Vagina (tissue), 2 donors: Measurements from ENCODE around the gene ITGA6. TPM values are rescaled to one million over a fixed set of nuclear protein-coding genes. Genes with fewer than 3 reads are reported as not detected.

Source experiments
- DNase-seq, 2 donors: peaks; one replicate each; pipeline ENCODE4 v3.0.0-alpha.2; 2017; ENCODE audit errors: extremely low spot score in 2 of 2
- H3K27ac ChIP-seq: fragments of 200-600 bp; sonication (generic); one replicate; pipeline ENCODE4 v1.5.1; 2019
- H3K27me3 ChIP-seq: fragments of 200-600 bp; sonication (generic); one replicate; pipeline ENCODE4 v1.5.1; 2019
- H3K36me3 ChIP-seq, 2 donors: fragments of 200-600 bp; sonication (generic); one replicate each; pipeline ENCODE4 v1.5.1; 2017 to 2019
- H3K4me1 ChIP-seq: fragments of 200-600 bp; sonication (generic); one replicate; pipeline ENCODE4 v1.5.1; 2019
- H3K4me3 ChIP-seq, 2 donors: fragments of 200-600 bp; sonication (generic); 1 replicate in 1 of 2; 2 replicates in 1 of 2; pipeline ENCODE4 v1.5.1; 2016 to 2019
- H3K9me3 ChIP-seq: fragments of 200-600 bp; sonication (generic); one replicate; pipeline ENCODE4 v1.5.1; 2019
- POLR2A ChIP-seq, 2 donors: fragments of 450-650 bp; IDR thresholded peaks; one replicate each; pipeline ENCODE4 v1.6.1; 2017; ENCODE audit warnings: antibody characterized with exemption in 2 of 2, mild to moderate bottlenecking in 2 of 2, moderate library complexity in 2 of 2
- POLR2AphosphoS5 ChIP-seq, 2 donors: sonication (generic); formaldehyde crosslinking; IDR thresholded peaks; one replicate each; pipeline ENCODE4 v1.9.0; 2017; ENCODE audit warnings: antibody characterized with exemption in 2 of 2, mild to moderate bottlenecking in 2 of 2, low read depth in 1 of 2; ENCODE audit not compliant: insufficient read depth in 1 of 2
- intact Hi-C: fragments of 100-400 bp; cut with DNase I; formaldehyde crosslinking; loops from one replicate; pipeline ENCODE4 v1.15.1; 2023
- total RNA-seq: library from RNA; depleted of rRNA; stranded (reverse); fragments of >200 nt; gene quantifications from one replicate; pipeline ENCODE4 v1.2.3, GENCODE V29; 2016
- TF ChIP-seq, protein P1 (sequence below), 3 experiments: fragments of 450-650 bp in 2 of 3; fragments of 200-600 bp in 1 of 3; sonication (generic) in 1 of 3; IDR thresholded peaks; one replicate each; pipeline ENCODE4 v1.5.1; 2017 to 2019; ENCODE audit warnings: antibody characterized with exemption in 3 of 3, mild to moderate bottlenecking in 2 of 3, moderate library complexity in 2 of 3

Gene ITGA6
- total RNA-seq, 1 donor from 2014 or later = 82.3 TPM

GRCh38 chr2:172426635-172427255, 641 bp upstream of the ITGA6 start:
- DNase-seq = no peak
- H3K4me1 ChIP-seq = peaks cover 38% of the 10 kb centered on the region
- H3K9me3 ChIP-seq = no peaks in the 10 kb centered on the region
- intact Hi-C loops = no loop called here
- no peaks in the 10 kb centered on the region for H3K36me3 ChIP-seq
- TF ChIP-seq POLR2A (IDR thresholded peaks at IDR 0.05) = no peak
- TF ChIP-seq POLR2AphosphoS5 (IDR thresholded peaks at IDR 0.05; ENCODE audit: insufficient read depth in 1 of 2, low read depth in 1 of 2) = no peak
- TF ChIP-seq, protein P1, sequence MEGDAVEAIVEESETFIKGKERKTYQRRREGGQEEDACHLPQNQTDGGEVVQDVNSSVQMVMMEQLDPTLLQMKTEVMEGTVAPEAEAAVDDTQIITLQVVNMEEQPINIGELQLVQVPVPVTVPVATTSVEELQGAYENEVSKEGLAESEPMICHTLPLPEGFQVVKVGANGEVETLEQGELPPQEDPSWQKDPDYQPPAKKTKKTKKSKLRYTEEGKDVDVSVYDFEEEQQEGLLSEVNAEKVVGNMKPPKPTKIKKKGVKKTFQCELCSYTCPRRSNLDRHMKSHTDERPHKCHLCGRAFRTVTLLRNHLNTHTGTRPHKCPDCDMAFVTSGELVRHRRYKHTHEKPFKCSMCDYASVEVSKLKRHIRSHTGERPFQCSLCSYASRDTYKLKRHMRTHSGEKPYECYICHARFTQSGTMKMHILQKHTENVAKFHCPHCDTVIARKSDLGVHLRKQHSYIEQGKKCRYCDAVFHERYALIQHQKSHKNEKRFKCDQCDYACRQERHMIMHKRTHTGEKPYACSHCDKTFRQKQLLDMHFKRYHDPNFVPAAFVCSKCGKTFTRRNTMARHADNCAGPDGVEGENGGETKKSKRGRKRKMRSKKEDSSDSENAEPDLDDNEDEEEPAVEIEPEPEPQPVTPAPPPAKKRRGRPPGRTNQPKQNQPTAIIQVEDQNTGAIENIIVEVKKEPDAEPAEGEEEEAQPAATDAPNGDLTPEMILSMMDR (IDR thresholded peaks at IDR 0.05) = no peak
- H3K4me3 ChIP-seq = peak overlapping the region; percentile 79 to 81
- H3K27ac ChIP-seq = peak overlapping the region; percentile 85
- H3K27me3 ChIP-seq = no peaks in the 10 kb centered on the region

DNA sequence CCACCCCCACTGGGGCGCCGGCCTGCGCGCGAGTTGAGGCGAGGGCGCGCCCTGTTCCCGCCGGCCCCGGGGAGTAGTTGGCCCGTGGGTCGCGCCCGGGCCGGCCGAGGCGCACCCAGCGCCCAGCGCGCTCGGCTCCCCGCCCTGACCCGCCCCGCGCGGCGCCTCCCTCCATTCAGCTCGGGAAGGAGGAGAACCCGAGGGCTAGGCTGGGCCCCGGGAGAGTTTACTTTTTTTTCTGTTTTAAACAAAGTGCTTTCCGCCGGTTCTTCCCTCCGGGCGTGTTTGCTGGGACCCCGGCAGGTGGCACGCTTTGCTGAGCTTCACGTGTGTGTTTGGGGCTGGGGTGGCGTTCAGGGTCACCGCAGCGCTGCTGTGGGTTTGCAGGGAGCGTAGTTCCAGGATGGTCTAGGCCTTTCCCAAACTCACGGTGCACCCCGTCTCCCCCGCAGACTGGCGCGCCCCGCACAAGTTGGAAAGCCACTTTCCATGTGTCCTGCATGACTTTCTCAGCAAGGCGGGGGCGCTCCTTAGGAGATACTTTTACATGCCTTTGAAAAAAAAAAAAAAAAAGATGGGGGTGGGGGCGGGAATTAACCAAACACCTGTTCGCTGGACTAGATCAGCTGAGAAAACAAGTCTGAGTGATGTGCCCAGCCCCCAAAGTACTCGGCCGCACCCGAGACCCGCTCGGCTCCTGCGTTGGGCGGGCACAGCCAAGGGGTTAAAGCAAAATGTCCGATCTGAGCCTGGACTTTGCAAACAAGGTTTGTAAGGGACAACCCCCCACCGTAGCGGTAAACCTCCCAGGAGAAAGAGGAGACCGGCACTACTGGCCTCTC, 825 bp downstream of the ITGA6 start:
- Histone ChIP-seq H3K9me3 (no peaks in the 10 kb centered on the region), H3K36me3 (no peaks in the 10 kb centered on the region), H3K4me3 (peak overlapping the region; percentile 79 to 81), H3K27ac (peak overlapping the region; percentile 85), H3K4me1 (peaks cover 49% of the 10 kb centered on the region), H3K27me3 (no peaks in the 10 kb centered on the region)
- intact Hi-C loops = no loop called here
- no peak for DNase-seq
- TF ChIP-seq, protein P1 (IDR thresholded peaks at IDR 0.05) = no peak

DNA sequence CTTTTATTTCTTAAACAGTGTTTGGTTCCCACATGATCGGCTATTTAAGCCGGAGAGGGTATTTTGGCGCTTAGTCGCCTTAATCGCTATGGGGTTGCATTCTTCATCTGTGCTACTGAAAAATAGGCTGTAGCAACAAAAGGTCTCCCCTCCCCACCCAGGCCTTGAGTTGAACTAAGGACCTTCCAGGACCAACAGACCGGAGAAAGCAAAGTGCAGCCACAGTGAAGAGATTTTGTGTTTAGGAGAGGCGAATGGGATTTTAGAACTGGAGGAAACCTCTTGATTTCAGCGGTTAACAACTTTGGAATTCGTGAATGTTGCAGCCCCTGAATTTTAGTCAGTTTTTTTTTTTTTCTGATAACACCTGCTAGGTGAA, 1.4 kb downstream of the ITGA6 start:
- Histone ChIP-seq H3K36me3 (no peaks in the 10 kb centered on the region), H3K4me1 (peaks cover 49% of the 10 kb centered on the region), H3K27me3 (no peaks in the 10 kb centered on the region), H3K27ac (peak overlapping the region; percentile 85), H3K4me3 (peak overlapping the region; percentile 79 to 81), H3K9me3 (no peaks in the 10 kb centered on the region)
- intact Hi-C loops = no loop called here
- DNase-seq = no peak
- TF ChIP-seq POLR2A (IDR thresholded peaks at IDR 0.05) = no peak

DNA sequence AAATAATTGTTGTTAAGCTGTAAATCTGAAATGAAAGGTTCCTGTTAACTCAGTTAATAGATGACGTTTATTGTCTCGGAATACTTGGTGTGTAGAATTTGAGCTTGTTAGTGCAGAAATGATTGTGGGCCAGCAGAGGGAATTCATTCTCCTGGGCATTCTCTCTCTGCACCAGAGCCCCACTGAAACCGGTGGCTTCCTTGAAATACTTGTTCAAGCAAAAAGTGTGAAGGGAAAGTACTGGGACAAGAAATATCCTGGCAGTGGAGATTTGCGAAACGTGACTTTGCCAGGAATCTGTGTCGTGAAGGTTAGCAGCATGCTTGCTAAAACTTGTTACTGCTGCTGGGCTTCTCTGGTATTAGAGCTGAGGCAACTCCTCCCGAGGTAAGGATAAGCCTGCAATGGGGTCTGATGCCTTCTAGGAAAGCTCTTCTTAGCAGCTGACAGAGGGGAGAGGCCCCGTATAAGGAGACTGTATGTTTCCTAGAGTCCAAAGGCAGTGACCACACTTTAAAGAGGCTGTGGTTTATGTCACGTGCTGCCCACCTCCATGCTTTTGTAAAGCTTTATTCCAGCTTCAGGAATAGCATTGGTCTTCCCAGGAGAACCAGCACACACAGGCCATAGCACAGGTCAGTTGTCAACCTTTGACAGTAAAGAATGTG, 2.0 kb downstream of the ITGA6 start:
- Histone ChIP-seq H3K4me3 (peak overlapping the region; percentile 79 to 81), H3K27ac (peak overlapping the region; percentile 85), H3K4me1 (peaks cover 53% of the 10 kb centered on the region), H3K9me3 (no peaks in the 10 kb centered on the region), H3K27me3 (no peaks in the 10 kb centered on the region), H3K36me3 (no peaks in the 10 kb centered on the region)
- no peak for DNase-seq
- intact Hi-C loops = no loop called here
- TF ChIP-seq POLR2AphosphoS5 (IDR thresholded peaks at IDR 0.05; ENCODE audit: insufficient read depth in 1 of 2, low read depth in 1 of 2) (no peak), POLR2A (IDR thresholded peaks at IDR 0.05) (no peak)
- TF ChIP-seq, protein P1 (IDR thresholded peaks at IDR 0.05) = no peak

DNA sequence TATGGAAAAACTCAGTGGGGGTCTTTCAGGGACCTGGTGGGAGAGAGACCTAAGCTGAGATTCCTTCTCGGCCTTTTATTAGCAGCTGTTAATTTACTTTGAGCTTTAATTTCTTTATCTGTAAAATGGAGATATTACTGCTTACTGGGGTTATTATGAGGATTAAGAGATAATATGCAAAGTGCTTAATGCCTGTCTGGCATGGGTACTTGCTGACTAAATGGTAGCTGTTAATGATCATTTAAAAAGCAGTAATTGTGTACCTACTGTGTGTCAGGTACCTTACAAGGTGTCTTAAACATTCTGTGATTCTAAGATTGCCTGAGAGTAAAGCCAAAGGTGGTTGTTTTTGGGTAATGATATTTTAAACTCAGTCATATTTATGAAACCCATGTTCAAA, 2.6 kb downstream of the ITGA6 start:
- Histone ChIP-seq H3K27me3 (no peaks in the 10 kb centered on the region), H3K27ac (peak overlapping the region; percentile 85), H3K9me3 (no peaks in the 10 kb centered on the region), H3K4me1 (peaks cover 59% of the 10 kb centered on the region), H3K4me3 (peak overlapping the region; percentile 79 to 81), H3K36me3 (no peaks in the 10 kb centered on the region)
- intact Hi-C loops = no loop called here
- DNase-seq = no peak
- TF ChIP-seq, protein P1 (IDR thresholded peaks at IDR 0.05) = no peak
- TF ChIP-seq POLR2A (IDR thresholded peaks at IDR 0.05) (no peak), POLR2AphosphoS5 (IDR thresholded peaks at IDR 0.05; ENCODE audit: insufficient read depth in 1 of 2, low read depth in 1 of 2) (no peak)
